ENCODE results near the gene DENND4B.
"Not testable (repeated sequence)": the region's sequence is repeated elsewhere in the genome, so short reads cannot be mapped to it uniquely, and the experiment has no call there.

GRCh38 chr1:153905908-153906307 lies 40.6 kb downstream of the DENND4B start:
- TF ChIP-seq CTCF, POLR2A (IDR thresholded peaks at IDR 0.05): not testable (repeated sequence)

Measured in thyroid gland (tissue), 4 donors.